Sigmoid colon (tissue), 4 donors: ENCODE results near the gene CEP164.

ENCODE experiments used
- EP300 ChIP-seq, 4 donors: sonication (generic); formaldehyde crosslinking; IDR thresholded peaks; one replicate each; pipeline ENCODE4 v1.6.1; 2017; ENCODE audit warnings: antibody characterized with exemption in 4 of 4
- POLR2A ChIP-seq, 2 donors: fragments of 450-650 bp; IDR thresholded peaks; one replicate each; pipeline ENCODE4 v1.6.1; 2016; ENCODE audit warnings: antibody characterized with exemption in 2 of 2, mild to moderate bottlenecking in 2 of 2, moderate library complexity in 2 of 2
- POLR2AphosphoS5 ChIP-seq, 4 donors: sonication (generic); formaldehyde crosslinking; IDR thresholded peaks; one replicate each; pipeline ENCODE4 v1.6.1; 2017; ENCODE audit warnings: antibody characterized with exemption in 4 of 4
- TF ChIP-seq, protein P1 (sequence below), 4 experiments: fragments of 450-650 bp in 3 of 4; fragments of 200-600 bp in 1 of 4; IDR thresholded peaks; one replicate each; pipeline ENCODE4 v1.5.1; 2016 to 2019; ENCODE audit warnings: antibody characterized with exemption in 4 of 4, mild to moderate bottlenecking in 3 of 4, moderate library complexity in 2 of 4

DNA sequence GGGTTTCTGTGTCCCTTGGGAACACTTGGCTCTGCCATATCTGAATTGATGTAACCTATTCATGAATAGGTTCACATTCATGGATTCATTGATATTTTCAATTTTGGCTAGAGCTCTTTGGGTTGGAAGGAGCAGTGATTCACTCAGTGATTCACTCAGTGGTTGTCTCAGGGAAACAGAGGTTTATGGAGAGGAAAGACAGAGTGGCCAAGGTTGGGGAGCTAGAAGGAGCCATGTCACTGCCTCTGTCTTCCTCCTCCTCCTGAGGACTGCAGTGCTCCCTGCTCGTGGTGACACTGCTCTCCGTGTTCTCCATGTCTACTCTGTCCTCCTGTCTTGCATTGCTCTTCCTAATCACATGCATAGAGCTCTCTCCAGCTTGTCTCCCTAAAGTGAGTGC, 17.4 kb downstream of the CEP164 start:
- no peak for TF ChIP-seq EP300 (IDR thresholded peaks at IDR 0.05)
- TF ChIP-seq, protein P1, sequence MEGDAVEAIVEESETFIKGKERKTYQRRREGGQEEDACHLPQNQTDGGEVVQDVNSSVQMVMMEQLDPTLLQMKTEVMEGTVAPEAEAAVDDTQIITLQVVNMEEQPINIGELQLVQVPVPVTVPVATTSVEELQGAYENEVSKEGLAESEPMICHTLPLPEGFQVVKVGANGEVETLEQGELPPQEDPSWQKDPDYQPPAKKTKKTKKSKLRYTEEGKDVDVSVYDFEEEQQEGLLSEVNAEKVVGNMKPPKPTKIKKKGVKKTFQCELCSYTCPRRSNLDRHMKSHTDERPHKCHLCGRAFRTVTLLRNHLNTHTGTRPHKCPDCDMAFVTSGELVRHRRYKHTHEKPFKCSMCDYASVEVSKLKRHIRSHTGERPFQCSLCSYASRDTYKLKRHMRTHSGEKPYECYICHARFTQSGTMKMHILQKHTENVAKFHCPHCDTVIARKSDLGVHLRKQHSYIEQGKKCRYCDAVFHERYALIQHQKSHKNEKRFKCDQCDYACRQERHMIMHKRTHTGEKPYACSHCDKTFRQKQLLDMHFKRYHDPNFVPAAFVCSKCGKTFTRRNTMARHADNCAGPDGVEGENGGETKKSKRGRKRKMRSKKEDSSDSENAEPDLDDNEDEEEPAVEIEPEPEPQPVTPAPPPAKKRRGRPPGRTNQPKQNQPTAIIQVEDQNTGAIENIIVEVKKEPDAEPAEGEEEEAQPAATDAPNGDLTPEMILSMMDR (IDR thresholded peaks at IDR 0.05), result no peak
- TF ChIP-seq POLR2AphosphoS5 (IDR thresholded peaks at IDR 0.05), result no peak
- TF ChIP-seq POLR2A (IDR thresholded peaks at IDR 0.05), result no peak
